IgD-negative memory B cell (primary cell): Measurements from ENCODE around the gene PLCH2. TPM values are rescaled to one million over a fixed set of nuclear protein-coding genes. Genes with fewer than 3 reads are reported as not detected.
"Not testable (repeated sequence)": the region's sequence is repeated elsewhere in the genome, so short reads cannot be mapped to it uniquely, and the experiment has no call there.

ENCODE experiments used
- H3K27ac Mint-ChIP-seq, 3 donors: one replicate each; pipeline ENCODE4 v1.8.0; 2020 to 2022; ENCODE audit warnings: mild to moderate bottlenecking in 3 of 3, mixed read lengths in 3 of 3, moderate library complexity in 1 of 3
- H3K27me3 Mint-ChIP-seq: one replicate; pipeline ENCODE4 v1.8.0; 2021; ENCODE audit warnings: mixed read lengths
- H3K36me3 Mint-ChIP-seq: one replicate; pipeline ENCODE4 v1.8.0; 2020; ENCODE audit warnings: mild to moderate bottlenecking, mixed read lengths
- H3K4me1 Mint-ChIP-seq, 3 donors: one replicate each; pipeline ENCODE4 v1.8.0; 2020 to 2022; ENCODE audit warnings: mixed read lengths in 3 of 3, mild to moderate bottlenecking in 1 of 3
- H3K4me3 Mint-ChIP-seq, 4 donors: one replicate each; pipeline ENCODE4 v1.8.0; 2020 to 2022; ENCODE audit warnings: mild to moderate bottlenecking in 4 of 4, mixed read lengths in 4 of 4, moderate library complexity in 3 of 4
- H3K9me3 Mint-ChIP-seq, 3 donors: one replicate each; pipeline ENCODE4 v1.8.0; 2020 to 2021; ENCODE audit warnings: mixed read lengths in 3 of 3, mild to moderate bottlenecking in 1 of 3
- polyA plus RNA-seq: library from polyadenylated mRNA; unstranded; fragments of 300-500 nt; fragmentation: Illumina TruSeq; gene quantifications from one replicate; pipeline ENCODE4 v1.2.3, GENCODE V29; 2021

PLCH2 gene
- polyA plus RNA-seq, 1 donor from 2014 or later, result 0.66 TPM

DNA sequence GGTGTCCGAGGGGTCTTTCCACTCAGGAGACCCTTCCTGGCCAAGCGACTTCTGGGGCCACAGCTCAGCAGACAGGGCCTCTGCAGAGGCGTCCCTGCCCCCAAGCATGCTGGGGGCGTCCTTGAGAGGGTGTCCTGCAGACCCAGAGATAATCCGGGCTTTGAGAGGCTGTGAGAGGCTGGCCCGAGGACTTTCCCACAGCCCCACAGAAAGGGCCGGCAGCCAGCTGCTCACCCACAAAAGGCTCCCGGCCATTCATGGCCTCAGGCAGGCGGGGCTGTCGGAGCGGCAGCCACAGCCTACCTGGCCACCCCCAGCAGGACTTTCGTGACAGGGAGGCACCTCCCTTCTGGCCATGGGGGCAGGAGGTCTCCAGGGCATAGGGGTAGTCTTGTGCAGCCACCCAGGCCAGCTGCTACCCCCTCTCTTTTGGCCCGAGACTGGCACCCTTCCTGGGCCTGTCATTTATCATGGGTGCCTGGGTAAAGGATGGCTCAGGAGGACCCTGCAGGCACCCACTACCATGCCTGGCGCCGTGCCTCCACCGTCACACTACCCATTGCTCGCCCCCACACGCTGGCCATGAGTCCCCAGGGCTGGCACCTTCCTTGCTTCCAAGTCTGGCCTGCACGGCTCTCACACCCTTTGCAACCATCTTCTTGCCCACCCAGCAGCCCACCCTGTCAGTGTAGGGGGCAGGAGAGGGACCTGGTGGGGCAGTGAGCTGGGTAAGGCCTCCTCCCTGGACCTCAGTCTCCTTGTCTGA lies 69.0 kb downstream of the PLCH2 start:
- H3K4me1 Mint-ChIP-seq, result peaks cover 2 to 12% (median 4%) of the 10 kb centered on the region in 3 donors
- no peaks in the 10 kb centered on the region for H3K36me3 Mint-ChIP-seq
- H3K4me3 Mint-ChIP-seq, result peak overlapping the region in 3 of 4 donors; percentile 45 to 57 (median 57)
- H3K9me3 Mint-ChIP-seq, result no peaks in the 10 kb centered on the region
- H3K27me3 Mint-ChIP-seq, result peaks cover 6% of the 10 kb centered on the region
- H3K27ac Mint-ChIP-seq, result peak overlapping the region in 1 of 3 donors; percentile 98

GRCh38 chr1:2545754-2546514 lies 69.8 kb downstream of the PLCH2 start:
- Mint-ChIP-seq H3K4me3 (peak overlapping the region; percentile 88 to 98 (median 94)), H3K27me3 (peaks cover 6% of the 10 kb centered on the region), H3K36me3 (no peaks in the 10 kb centered on the region), H3K27ac (peak overlapping the region; percentile 98 to 99 (median 99)), H3K4me1 (peaks cover 8 to 12% (median 10%) of the 10 kb centered on the region in 3 donors), H3K9me3 (no peaks in the 10 kb centered on the region)

DNA sequence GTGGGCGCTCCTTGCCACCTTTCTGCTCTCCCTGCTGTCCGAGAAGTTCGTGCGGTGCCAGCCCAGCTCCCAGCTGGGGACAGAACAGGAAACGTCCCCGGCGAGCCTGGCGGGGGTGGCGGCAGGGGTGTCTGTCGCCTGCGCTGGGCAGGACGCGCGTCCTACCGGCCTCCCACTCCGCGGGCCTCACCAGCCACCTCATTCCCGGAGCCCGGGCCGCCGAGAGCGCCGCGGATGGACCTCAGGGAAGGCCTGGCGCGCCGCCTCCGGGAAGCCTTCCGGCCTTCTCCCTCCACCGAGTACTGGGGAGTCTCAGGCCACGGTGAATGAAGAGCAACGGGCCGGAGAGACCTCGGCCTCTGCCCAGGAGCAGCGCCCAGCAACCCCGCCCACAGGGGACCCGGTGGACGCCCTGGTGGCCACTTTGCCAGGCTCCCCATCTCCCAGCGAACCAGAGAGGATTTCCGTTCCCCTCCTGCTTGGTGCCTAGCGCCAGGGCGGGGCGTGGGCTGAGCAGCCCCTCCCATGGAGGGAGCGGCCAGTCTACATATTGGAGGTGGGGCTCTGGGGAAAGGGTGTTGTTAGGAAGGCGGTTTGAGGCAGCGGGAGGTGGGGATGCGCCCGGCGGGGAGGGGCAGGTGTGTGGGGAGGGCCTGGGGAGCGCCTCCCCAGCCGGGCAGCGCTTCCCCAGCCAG lies 70.6 kb downstream of the PLCH2 start:
- Mint-ChIP-seq H3K4me3 (peak overlapping the region; percentile 88 to 98 (median 94)), H3K4me1 (peaks cover 8 to 14% (median 12%) of the 10 kb centered on the region in 3 donors), H3K27me3 (peaks cover 3% of the 10 kb centered on the region), H3K36me3 (no peaks in the 10 kb centered on the region), H3K9me3 (no peaks in the 10 kb centered on the region), H3K27ac (peak overlapping the region; percentile 98 to 99 (median 99))

DNA sequence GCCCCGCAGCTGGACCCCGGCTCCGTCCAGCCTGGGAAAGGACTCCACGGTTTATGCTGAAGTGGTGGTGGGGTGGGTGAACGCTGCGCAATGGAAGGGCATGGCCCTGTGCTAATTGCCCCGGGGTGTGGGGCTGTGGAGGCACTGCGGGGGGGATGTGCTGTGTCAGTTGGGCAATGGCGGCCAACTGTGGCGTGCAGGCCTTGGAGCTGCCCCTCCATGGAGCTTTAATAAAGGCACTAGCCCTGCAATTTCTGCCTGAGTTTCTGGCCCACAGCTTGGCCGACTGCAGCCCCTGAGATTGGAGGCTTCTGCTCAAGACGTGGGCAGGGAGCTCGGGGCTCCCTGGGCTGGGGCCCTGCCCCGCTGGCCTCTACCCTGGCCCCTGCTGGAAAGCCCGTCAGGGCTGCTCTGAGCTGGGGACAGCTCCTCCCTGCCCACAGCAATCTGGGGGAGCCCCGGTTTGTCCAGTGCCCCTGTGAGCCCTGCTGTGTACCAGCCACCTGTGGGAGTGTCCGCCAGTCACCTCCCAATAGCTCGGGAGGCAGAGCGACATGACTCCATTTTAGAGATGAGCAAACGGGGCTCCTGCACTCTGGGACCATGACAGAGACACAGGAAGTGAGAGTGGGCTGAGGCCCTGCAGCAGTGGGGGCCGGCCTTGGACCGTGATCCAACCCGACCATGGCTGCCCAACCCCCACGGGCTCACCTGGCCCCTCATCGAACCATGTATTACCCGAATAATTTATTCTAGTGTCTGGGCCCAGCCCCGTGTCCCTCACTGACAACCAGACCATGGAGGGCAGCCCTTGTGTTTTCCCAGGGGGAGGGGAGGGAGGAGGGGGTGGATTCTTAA lies 71.3 kb downstream of the PLCH2 start:
- peaks cover 8 to 14% (median 12%) of the 10 kb centered on the region in 3 donors for H3K4me1 Mint-ChIP-seq
- H3K27me3 Mint-ChIP-seq, result no peaks in the 10 kb centered on the region
- peak overlapping the region; percentile 98 to 99 (median 99) for H3K27ac Mint-ChIP-seq

DNA sequence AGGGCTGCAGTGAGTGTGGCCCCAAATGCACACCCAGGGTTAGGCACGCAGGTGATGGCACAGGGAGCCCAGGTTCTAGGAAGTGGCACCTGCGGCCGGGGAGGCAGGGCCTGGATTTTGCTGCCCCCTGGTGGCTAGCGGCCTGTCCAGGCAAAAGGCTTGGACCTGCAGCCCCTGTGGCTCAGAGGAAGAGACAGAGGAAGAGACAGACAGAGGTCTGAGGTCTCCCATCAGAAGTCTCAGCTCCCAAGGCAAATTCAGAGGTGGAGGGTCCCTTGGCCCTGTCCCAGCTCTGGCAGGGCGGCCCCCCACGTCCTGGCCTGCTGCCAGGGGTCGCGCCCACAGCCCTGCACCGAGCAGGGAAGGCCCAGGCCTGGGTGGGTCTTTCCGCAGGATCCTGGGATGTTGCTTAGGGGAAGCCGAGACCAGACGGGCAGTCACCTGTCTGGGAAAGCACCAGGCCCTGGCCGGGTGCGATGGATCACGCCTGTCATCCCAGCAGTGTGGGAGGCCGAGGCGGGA lies 72.0 kb downstream of the PLCH2 start:
- no peaks in the 10 kb centered on the region for H3K36me3 Mint-ChIP-seq
- H3K9me3 Mint-ChIP-seq, result no peaks in the 10 kb centered on the region
- peaks cover 8 to 14% (median 12%) of the 10 kb centered on the region in 3 donors for H3K4me1 Mint-ChIP-seq
- no peaks in the 10 kb centered on the region for H3K27me3 Mint-ChIP-seq
- peak overlapping the region; percentile 98 to 99 (median 99) for H3K27ac Mint-ChIP-seq
- peak overlapping the region; percentile 88 to 98 (median 94) for H3K4me3 Mint-ChIP-seq

More for the DNA sequence above, 71.3 kb downstream of the PLCH2 start:
- peak overlapping the region; percentile 88 to 98 (median 94) for H3K4me3 Mint-ChIP-seq
- H3K9me3 Mint-ChIP-seq, result no peaks in the 10 kb centered on the region
- H3K36me3 Mint-ChIP-seq, result no peaks in the 10 kb centered on the region

GRCh38 chr1:2549367-2550029 lies 73.4 kb downstream of the PLCH2 start:
- Mint-ChIP-seq H3K27ac (peak overlapping the region; percentile 98 to 99 (median 99)), H3K4me3 (peak overlapping the region; percentile 88 to 98 (median 94)), H3K4me1 (peaks cover 8 to 14% (median 12%) of the 10 kb centered on the region in 3 donors)
- H3K9me3 Mint-ChIP-seq, H3K36me3 Mint-ChIP-seq, H3K27me3 Mint-ChIP-seq: not testable (repeated sequence)

GRCh38 chr1:2550309-2550861 lies 74.3 kb downstream of the PLCH2 start:
- peak overlapping the region in 3 of 4 donors; percentile 51 to 94 (median 94) for H3K4me3 Mint-ChIP-seq
- not testable (repeated sequence) for H3K36me3 Mint-ChIP-seq, H3K27me3 Mint-ChIP-seq, H3K9me3 Mint-ChIP-seq
- peak overlapping the region; percentile 77 to 99 (median 98) for H3K27ac Mint-ChIP-seq
- peaks cover 12 to 21% (median 15%) of the 10 kb centered on the region in 3 donors for H3K4me1 Mint-ChIP-seq

- not testable (repeated sequence) for H3K9me3 Mint-ChIP-seq, H3K27me3 Mint-ChIP-seq, H3K36me3 Mint-ChIP-seq
- H3K4me1 Mint-ChIP-seq, result peaks cover 18 to 27% (median 24%) of the 10 kb centered on the region in 3 donors
- H3K27ac Mint-ChIP-seq, result peak overlapping the region; percentile 63 to 98 (median 87)
- H3K4me3 Mint-ChIP-seq, result peak overlapping the region in 1 of 4 donors; percentile 94
Observed at GRCh38 chr1:2551544-2551943, 75.5 kb downstream of the PLCH2 start.

GRCh38 chr1:2552189-2552588 lies 76.1 kb downstream of the PLCH2 start:
- H3K36me3 Mint-ChIP-seq, result no peaks in the 10 kb centered on the region
- no peaks in the 10 kb centered on the region for H3K27me3 Mint-ChIP-seq
- no peak overlapping the region for H3K27ac Mint-ChIP-seq
- H3K4me3 Mint-ChIP-seq, result peak overlapping the region in 1 of 4 donors; percentile 14
- H3K4me1 Mint-ChIP-seq, result peaks cover 18 to 28% (median 25%) of the 10 kb centered on the region in 3 donors
- no peaks in the 10 kb centered on the region for H3K9me3 Mint-ChIP-seq

DNA sequence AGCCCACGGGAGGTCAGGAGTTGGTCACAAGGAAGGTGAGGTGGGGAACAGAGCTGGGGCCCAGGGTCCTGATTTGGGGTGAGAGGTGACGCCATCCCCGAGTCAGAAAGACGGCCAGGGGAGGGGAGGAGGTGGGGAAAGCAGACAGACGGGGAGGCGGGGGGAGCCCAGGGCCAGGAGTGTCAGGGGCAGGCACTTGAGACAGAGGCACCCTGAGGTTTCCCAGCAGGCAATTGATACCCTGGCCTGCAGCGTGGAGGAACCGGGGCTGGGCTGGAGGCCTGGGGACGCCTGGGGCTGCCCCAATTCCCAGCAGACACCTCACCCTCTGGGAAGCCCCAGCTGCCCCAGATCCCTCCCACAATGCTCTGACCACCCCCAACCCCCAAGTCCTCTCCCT lies 77.0 kb downstream of the PLCH2 start:
- H3K9me3 Mint-ChIP-seq, H3K27ac Mint-ChIP-seq, H3K36me3 Mint-ChIP-seq, H3K4me3 Mint-ChIP-seq, H3K27me3 Mint-ChIP-seq: not testable (repeated sequence)
- H3K4me1 Mint-ChIP-seq, result peaks cover 20 to 29% (median 24%) of the 10 kb centered on the region in 3 donors

DNA sequence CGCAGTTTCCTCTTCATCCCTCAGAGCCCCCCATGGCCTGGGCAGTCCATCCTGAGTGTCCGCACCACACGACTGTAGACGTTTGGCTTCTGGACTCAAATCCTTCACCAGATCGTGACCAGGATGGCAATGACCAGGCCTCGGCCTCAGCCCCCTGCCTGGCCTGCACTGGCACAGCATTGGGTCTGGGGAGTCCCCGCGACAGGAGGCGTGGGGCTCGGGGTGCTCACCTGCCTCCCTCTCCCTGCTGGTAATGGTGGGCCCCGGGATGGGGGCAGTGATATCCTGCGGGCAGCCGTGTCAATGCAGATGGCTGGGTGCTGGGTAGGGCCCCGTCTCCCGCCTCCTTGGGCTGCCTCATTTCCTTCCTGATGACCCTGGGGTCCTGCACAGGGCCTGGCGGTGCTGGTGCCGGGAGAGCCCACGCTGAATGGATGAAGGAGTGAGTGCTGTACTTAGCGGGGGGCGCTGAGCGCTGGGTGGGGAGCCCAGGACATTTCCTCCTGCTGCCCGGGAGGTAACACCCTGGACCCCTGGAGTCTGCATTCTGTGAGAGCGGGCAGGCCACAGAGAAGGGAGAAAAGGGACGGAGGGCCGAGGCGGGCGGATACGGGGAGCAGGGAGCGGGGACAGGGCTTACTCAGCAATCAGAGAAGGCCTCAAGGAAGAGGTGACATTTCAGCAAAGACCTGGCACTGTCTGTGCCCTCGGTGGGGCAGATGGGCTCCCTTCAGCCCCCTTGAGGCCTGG lies 78.0 kb downstream of the PLCH2 start:
- peaks cover 13 to 29% (median 24%) of the 10 kb centered on the region in 3 donors for H3K4me1 Mint-ChIP-seq
- H3K27ac Mint-ChIP-seq, result peak overlapping the region in 1 of 3 donors; percentile 97
- no peaks in the 10 kb centered on the region for H3K36me3 Mint-ChIP-seq
- H3K4me3 Mint-ChIP-seq, result peak overlapping the region in 3 of 4 donors; percentile 52 to 98 (median 95)
- H3K27me3 Mint-ChIP-seq, result no peaks in the 10 kb centered on the region
- H3K9me3 Mint-ChIP-seq, result no peaks in the 10 kb centered on the region

DNA sequence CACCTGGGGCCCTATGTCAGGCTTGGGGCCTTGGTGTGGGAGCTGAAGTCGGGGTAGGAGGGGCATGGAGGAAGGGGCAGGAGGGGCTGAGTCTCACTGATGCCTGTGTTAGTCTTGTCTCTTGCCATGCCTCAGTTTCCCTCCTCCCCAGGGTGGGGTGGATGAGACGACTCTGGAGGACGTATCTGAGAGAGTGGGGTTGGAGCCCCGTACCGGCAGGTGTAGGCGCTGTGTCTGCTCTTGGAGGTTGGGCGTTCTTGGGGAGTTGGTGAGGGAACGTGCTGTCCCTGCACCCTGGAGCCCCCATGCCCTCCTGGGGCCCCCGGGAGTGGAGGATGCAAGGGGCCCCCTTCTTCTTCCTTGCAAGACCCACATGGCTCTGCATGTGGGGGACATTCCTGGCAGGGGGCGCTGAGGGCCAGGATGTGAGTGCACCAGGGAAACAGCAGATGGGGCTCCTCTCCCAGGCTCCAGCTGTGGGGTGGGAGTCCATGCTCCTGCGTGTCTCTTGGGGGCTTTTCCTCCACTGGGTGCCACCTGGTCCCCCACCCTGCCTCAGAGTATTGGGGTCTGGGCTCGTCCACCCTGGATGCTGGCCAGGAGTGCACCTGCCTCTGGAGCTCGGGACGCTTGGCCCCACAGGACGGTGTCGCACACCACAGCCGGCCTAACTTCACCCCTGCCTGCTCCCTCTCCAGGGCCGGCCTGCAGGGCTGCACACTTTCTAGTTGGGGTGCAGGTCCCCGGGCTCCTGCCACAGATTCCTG lies 78.7 kb downstream of the PLCH2 start:
- Mint-ChIP-seq H3K4me3 (peak overlapping the region; percentile 78 to 98 (median 87)), H3K36me3 (no peaks in the 10 kb centered on the region), H3K27ac (peak overlapping the region; percentile 84 to 97 (median 97)), H3K9me3 (no peaks in the 10 kb centered on the region), H3K27me3 (no peaks in the 10 kb centered on the region), H3K4me1 (peaks cover 13 to 27% (median 22%) of the 10 kb centered on the region in 3 donors)
